Osteocyte (in vitro differentiated cells): ENCODE measurements around the gene TMPRSS3. TPM values are rescaled to one million over a fixed set of nuclear protein-coding genes. Genes with fewer than 3 reads are reported as not detected.

ENCODE experiments used
- DNase-seq: peaks from one replicate; pipeline ENCODE4 v3.0.0; 2021; ENCODE audit warnings: mixed read lengths; ENCODE audit not compliant: unreplicated experiment; ENCODE audit errors: extremely low spot score
- H3K27ac Mint-ChIP-seq: one replicate; pipeline ENCODE4 v1.8.0; 2021; ENCODE audit warnings: mild to moderate bottlenecking, mixed read lengths; ENCODE audit not compliant: unreplicated experiment
- H3K27me3 Mint-ChIP-seq: one replicate; pipeline ENCODE4 v1.8.0; 2021; ENCODE audit warnings: mixed read lengths; ENCODE audit not compliant: unreplicated experiment
- H3K36me3 Mint-ChIP-seq: one replicate; pipeline ENCODE4 v1.8.0; 2021; ENCODE audit warnings: mixed read lengths; ENCODE audit not compliant: unreplicated experiment
- H3K4me1 Mint-ChIP-seq: one replicate; pipeline ENCODE4 v1.8.0; 2021; ENCODE audit warnings: mixed read lengths; ENCODE audit not compliant: unreplicated experiment
- H3K4me3 Mint-ChIP-seq: one replicate; pipeline ENCODE4 v1.8.0; 2021; ENCODE audit warnings: mild to moderate bottlenecking, moderate library complexity, mixed read lengths; ENCODE audit not compliant: unreplicated experiment
- H3K9me3 Mint-ChIP-seq: one replicate; pipeline ENCODE4 v1.8.0; 2021; ENCODE audit warnings: mixed read lengths; ENCODE audit not compliant: unreplicated experiment
- CTCF ChIP-seq: fragments of 200-600 bp; sonication (generic); IDR thresholded peaks from 2 replicates; pipeline ENCODE4 v1.5.0; 2021; ENCODE audit warnings: antibody characterized with exemption, mild to moderate bottlenecking, moderate library complexity
- total RNA-seq: library from RNA; stranded (reverse); gene quantifications from 2 replicates; pipeline ENCODE4 v1.2.1, GENCODE V29; 2021

Gene TMPRSS3
- total RNA-seq, 1 donor from 2014 or later = not detected

- Mint-ChIP-seq H3K9me3 (no peaks in the 10 kb centered on the region), H3K27ac (no peak overlapping the region), H3K4me3 (no peak overlapping the region), H3K36me3 (no peaks in the 10 kb centered on the region), H3K4me1 (no peaks in the 10 kb centered on the region), H3K27me3 (peaks cover 19% of the 10 kb centered on the region)
- TF ChIP-seq CTCF = no peak
- DNase-seq = no peak
Observed at GRCh38 chr21:42361286-42361685, 34.6 kb downstream of the TMPRSS3 start.

- Mint-ChIP-seq H3K27me3 (peaks cover 26% of the 10 kb centered on the region), H3K36me3 (no peaks in the 10 kb centered on the region), H3K4me1 (no peaks in the 10 kb centered on the region), H3K9me3 (peaks cover 4% of the 10 kb centered on the region), H3K27ac (no peak overlapping the region), H3K4me3 (no peak overlapping the region)
- TF ChIP-seq CTCF = no peak
- DNase-seq = no peak
Observed at GRCh38 chr21:42360317-42360716, 35.5 kb downstream of the TMPRSS3 start.

- no peak for TF ChIP-seq CTCF
- Mint-ChIP-seq H3K36me3 (peaks cover 2% of the 10 kb centered on the region), H3K4me3 (no peak overlapping the region), H3K27ac (no peak overlapping the region), H3K4me1 (no peaks in the 10 kb centered on the region), H3K27me3 (peaks cover 31% of the 10 kb centered on the region), H3K9me3 (peaks cover 14% of the 10 kb centered on the region)
- no peak for DNase-seq
Observed at GRCh38 chr21:42358937-42359336, 36.9 kb downstream of the TMPRSS3 start.

GRCh38 chr21:42358261-42358660 is 37.6 kb downstream of the TMPRSS3 start:
- Mint-ChIP-seq H3K4me3 (no peak overlapping the region), H3K27ac (no peak overlapping the region), H3K27me3 (peaks cover 34% of the 10 kb centered on the region), H3K9me3 (peaks cover 14% of the 10 kb centered on the region), H3K36me3 (peaks cover 2% of the 10 kb centered on the region), H3K4me1 (no peaks in the 10 kb centered on the region)
- DNase-seq = no peak
- no peak for TF ChIP-seq CTCF

GRCh38 chr21:42357307-42357706 is 38.5 kb downstream of the TMPRSS3 start:
- no peak for TF ChIP-seq CTCF
- peaks cover 2% of the 10 kb centered on the region for H3K36me3 Mint-ChIP-seq
- H3K4me3 Mint-ChIP-seq = no peak overlapping the region
- H3K27ac Mint-ChIP-seq = no peak overlapping the region
- peaks cover 14% of the 10 kb centered on the region for H3K9me3 Mint-ChIP-seq
- no peaks in the 10 kb centered on the region for H3K4me1 Mint-ChIP-seq
- no peak for DNase-seq
- H3K27me3 Mint-ChIP-seq = peaks cover 31% of the 10 kb centered on the region
